HG03066 (cell line): ENCODE data around the gene ZNF865.

Experiments
- ATAC-seq: cut with Tn5 transposase; IDR thresholded peaks from one replicate; pipeline ENCODE4 v1.9.1; 2021; ENCODE audit warnings: low read depth; ENCODE audit not compliant: unreplicated experiment

ZNF865 gene

DNA sequence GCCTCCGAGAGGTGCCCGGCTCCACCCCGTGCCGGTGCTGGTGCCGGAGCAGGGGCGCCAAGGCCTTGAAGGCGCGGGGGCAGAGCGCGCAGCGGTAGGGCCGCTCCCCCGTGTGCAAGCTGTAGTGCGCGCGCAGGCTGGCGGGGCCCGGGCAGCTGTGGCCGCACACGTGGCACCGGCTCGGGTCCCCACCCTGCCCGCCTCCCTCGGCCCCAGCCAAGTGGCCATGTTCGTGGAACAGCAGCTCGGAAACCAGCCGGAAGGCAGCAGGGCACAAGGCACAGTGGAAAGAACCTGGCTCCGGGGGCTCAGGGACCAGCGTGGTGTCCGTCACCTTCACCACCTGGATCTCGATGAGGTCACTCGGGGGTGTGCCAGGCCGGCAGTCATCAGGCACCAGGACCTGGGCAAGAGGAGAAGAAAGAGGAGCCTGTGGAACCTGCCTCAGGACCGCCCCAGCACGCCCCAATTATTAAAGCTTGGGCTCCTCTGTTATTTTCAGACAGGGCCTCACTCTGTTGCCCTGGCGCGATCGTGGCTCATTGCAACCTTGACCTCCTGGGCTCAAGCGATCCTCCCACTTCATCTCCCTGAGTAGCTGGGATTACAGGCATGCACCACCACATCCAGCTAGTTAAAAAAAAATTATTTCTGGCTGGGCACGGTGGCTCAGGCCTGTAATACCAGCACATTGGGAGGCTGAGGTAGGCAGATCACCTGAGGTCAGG lies 17.0 kb downstream of the ZNF865 start:
- no peak for ATAC-seq

DNA sequence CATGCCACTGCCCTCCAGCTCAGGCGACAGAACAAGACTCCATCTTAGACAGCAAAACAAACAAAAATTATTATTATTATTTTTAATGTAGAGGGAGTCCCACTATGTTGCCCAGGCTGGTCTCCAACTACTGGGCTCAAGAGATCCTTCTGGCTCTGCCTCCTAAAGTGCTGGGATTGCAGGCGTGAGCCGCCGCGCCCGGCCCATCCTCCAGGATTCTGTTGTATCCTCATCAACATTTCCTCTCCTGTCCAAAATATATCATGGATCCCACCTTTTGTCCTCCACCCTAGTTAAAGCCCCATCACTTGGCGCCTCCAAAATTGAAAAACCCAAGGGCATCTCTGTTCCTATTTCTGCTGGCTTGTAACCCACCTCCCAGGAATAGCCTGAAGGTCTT lies 17.7 kb downstream of the ZNF865 start:
- ATAC-seq = no peak

DNA sequence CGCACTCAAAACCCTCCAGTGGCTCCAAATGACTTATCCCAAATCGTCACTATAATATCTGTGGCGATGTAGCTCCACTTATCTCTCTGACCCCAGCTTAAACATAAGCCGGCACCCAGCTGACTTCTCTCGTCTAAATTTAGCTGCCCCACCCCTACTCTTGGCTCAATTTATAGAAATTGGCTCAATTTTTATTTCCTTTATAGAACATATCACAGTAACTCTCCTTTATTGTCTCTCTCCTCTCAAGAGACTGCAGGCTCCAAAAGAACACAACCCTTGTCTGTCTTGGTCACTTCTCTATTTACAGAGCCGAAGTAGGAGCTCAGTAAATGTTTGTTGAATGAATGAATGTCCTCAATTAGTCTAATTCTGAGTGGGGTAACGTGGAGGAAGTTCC lies 18.1 kb downstream of the ZNF865 start:
- no peak for ATAC-seq

DNA sequence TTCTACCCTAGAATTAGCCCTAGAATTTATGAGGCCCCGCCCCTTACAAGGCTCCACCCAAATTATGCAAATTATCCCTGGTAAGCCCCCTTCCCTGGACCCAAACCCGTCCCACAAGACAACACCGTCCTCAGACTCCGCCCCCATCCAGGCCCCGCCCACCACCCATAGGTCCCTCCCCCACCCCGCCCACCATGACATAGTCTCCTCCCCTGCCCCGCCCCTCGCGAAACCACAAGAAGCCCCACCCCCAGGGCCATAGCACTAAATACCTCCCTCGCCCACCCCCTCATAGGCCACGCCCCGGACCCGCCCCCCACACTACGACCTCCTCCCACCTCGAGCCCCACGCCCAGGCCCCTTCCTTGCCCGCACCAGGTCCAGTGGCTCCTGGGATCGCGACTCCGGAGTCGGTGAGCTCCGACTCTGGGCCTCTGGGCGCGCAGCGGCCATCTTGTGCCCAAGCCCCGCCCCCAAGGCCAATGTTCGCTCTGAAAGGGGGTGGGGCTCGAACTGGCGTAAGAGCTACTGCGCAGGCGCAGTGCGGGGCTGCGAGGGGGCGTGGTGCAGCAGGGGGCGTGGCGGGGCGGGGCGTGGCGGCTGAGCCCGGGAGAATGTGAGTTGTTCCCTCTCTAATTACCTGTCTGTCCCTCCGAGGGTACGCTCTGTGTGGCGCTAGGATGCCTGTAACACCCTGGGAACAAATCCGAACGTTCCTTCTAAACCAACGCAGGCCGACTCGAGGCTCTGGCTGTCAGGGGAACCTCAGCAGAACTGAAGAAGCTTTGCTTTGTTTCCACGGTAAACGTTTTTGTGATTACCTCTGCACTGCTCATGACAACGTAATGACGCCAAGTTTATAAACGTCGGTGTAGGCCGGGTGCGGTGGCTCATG lies 18.9 kb downstream of the ZNF865 start, which contains the start of gene ZNF784:
Gene ZNF784 (minus strand): TSS at position 458 of the 895 bp plus-strand sequence. CDS start 5 bp downstream, at position 453.
- ATAC-seq = no peak

DNA sequence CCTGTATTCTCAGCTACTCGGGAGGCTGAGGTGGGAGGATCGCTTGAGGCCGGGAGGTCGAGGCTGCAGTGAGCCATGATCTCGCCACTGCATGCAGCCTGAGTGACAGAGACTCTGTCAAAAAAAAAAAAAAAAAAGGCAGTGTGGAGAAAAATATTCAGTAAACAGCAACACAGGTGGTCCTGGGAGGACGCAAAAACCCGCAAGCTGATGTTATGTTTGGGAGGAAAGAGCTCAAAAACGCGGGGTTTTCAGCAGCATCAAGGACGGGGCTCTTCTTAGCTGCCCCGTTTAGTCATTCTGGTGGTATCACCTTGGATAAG lies 19.5 kb downstream of the ZNF865 start:
- ATAC-seq = no peak

DNA sequence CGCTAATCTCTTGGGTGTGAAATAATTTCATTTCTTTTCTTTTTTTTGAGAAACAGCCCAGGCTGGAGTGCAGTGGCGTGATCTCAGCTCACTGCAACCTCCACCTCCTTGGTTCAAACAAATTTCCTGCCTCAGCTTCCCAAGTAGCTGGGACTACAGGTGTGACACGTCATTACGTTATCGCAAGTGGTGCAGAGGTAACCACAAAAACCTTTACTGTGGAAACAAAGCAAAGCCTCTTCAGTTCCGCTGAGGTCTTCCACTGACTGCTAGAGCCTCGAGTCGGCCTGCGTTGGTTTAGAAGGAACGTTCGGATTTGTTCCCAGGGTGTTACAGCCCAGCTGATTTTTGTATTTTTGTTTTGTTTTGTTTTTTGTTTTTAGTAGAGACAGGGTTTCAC lies 20.9 kb downstream of the ZNF865 start:
- ATAC-seq = no peak

DNA sequence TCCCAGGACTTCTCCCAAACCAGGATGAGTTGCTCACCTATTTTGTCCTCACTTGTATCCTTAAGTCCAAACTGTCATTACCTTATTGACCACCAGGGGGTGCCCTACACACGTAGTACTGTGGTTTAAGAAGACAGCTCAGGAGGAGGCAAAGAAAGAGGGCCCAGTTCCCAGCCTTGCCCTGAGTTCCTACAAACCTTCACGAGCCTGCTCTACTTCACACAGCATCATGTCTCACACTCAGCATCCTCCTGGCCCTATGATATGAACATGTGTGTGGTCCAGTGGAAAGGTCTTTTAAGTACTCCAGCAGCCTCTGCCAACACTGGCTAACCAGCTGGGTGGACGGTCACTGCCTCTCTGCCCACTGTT lies 27.0 kb downstream of the ZNF865 start:
- no peak for ATAC-seq

DNA sequence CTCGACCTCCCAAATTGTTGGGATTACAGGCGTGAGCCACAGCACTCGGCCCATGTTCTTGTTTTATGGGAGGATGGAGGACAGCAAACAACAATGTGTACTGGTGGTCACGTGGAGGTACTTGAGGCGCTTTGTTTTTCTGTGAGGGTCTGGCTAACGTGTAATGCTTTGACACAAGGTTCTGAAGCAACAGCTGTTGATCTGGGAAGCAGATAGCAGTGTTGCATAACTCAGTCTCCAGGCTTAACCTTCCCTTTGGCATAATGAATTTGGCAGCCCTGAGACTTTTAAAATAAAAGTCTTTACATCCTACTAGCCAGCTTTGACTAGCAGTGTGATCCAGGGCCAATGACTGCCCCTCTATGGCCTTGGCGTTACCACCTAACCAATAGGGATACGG lies 28.4 kb downstream of the ZNF865 start:
- no peak for ATAC-seq

DNA sequence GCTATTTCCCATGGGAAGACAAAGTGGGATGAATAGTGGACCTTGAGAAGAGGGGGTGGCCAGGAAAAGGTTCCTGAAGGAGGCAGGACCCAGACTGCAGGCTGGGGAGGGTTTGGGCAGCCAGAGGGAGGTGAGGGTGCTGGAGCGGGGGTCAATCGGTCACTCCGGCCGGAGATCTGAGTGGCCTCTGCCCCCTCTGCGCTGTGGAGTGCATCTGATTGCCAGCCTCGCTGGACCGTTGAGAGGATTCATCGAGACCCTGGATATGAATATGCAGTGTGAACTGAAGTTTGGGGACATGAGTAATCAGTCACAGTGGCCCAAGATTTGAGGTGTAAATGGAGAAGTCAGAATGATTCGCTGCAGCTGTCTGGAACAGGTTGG lies 29.9 kb downstream of the ZNF865 start:
- ATAC-seq = no peak

DNA sequence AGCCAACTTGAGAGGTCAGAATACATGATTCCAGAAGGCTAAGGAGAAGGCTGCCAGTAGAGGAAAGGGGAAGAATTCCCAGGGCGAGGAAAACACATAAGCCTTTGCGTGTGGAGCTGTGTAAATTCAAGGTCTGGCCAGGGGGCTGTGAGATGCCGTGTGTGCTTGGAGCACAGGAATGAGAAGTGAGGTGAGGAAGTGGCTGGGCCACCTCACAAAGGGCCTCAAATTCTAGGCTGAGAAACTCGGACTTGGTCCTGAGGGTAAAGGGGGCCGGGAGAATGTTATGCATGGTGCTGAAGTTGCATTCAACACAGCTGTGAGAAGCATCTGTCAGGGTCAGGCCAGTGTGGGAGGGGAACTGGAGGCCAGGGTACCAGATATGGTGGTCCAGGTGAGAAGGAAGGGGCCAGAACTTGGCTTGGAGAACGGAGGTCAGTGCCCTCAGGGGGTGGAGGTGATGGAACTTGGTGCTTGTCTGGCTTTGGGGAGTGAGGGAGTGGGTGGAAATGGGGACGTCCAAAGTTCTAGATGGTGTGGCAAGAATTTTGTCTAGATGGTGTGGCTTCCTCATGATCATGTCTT lies 30.5 kb downstream of the ZNF865 start:
- no peak for ATAC-seq

DNA sequence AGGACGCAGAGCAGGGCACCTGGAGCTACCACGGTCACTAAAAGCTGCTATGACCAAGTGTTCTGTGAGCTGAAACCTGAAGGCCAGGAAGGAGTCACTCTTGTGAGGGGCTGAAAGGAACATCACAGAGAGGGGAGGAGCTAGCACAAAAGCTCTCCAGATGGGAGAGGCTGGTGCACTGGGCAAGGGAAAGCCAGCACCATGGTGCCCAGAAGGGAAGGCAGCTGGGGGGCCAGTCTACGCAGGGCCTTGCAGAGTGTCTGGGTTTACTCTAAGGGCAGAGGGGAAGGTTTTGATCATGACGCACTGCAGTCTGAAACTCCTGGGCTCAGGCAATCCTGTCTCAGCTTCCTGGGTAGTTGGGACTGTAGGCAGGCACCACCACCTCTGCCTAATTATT lies 31.3 kb downstream of the ZNF865 start:
- no peak for ATAC-seq

DNA sequence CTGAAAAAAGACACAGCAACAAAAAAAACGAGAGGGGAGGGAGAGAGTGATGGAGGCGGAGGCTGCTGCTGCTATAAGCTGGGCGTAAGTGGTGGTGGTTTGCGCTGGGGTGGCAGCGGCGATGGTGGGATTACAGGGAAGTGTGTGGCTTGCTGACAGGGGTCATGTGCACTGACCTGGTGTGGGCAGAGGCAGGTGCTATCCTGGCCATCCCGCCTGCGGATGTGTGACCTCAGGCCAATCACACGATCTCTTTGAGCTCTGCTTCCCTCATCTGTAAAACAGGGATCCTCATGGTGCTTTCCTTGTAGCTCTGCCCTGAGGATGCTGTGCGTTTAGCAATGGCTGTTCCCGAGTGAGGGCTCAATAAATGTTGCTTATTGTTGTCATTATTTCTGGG lies 32.1 kb downstream of the ZNF865 start:
- ATAC-seq = no peak

DNA sequence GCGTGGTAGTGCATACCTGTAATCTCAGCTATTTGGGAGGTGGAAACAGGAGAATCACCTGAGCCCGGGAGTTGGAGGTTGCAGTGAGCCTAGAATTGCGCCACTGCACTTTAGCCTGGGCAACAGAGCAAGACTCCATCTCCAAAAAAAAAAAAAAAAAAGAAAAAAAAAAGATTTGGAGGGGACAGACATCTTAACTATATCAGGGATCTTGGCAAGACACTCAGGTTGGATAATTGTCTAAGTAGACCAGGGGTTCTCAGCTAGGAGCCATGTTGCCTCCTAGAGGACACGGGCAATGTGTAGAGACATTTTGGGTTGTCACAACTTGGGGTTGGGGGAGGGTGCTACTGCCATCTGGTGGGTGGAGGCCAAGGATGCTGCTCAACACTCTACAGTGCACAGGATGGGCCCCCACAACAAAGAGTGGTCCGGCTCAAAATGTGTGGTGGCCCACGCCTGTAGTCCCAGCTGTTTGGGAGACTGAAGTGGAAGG lies 33.5 kb downstream of the ZNF865 start:
- ATAC-seq = no peak

DNA sequence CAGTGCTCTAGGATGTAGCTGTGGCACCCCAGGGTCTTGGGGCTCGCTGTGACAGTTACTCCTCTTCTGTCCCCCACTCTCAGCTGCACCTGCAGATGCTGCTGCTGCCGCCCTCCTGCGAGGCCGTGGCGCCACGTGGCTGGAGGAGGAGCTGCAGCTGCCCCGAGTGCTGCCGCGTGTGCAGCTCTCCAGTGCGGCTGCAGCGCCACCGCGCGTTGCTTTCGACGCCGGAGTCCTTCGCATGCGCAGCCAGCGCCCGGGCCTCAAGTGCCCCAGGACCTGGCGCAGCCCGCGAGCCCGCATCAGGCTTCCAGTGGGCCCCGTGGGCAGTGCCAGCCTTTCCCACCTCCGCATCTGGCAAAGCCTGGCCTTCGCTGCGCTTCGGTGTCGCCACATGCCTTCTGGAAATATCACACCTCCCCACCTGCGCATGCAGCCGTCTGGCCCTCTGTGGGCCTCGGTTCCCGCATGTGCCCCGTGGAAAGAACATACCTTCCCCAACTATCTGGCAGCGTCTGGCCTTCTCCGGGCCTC lies 34.7 kb downstream of the ZNF865 start:
- ATAC-seq = no peak

DNA sequence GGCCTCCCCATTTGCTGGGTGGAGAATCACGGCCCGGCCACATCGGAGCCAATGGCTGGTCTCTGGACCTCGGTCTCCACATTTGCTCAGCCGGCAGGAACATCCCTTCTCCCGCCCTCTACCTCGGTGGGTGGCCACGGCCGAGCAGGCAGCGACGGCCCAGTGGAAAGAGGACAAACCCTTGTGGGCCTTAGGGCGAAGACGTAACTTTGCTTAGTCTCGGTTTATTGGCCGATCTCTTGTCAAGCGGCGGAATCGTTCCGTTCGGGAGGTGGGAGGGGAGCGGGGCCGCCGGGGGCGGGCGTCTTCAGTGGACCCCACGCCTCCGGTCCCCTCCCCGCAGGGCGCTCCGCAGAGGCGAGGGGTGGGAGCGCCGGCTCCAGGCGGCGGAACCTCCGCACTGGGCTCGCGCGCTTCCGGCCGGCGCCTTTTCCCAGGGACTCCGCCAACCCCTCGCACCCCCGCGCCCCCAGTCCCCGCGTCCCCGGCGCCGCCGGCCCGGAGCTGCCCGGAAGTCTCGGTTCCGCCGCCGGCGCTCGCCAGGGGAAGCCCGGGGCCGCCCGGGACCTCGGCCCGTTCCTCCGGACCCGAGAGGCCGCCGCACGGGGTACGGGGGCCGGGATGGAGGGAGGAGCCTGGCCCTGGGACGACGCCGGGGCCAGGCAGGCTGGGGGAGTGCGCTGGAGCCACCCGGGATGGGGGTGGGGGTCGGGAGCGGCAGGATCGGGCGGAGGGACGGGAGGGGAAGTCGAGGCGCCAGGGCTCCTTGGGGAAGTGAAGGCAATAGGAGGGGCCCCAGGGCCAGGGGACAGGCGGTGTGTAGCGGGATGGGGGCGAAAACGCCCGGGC lies 35.4 kb downstream of the ZNF865 start, which contains the start of gene ZNF580:
Gene ZNF580 (plus strand): TSS at position 426 of the 849 bp plus-strand sequence. CDS start 1,507 bp downstream, outside the sequence.
- no peak for ATAC-seq

DNA sequence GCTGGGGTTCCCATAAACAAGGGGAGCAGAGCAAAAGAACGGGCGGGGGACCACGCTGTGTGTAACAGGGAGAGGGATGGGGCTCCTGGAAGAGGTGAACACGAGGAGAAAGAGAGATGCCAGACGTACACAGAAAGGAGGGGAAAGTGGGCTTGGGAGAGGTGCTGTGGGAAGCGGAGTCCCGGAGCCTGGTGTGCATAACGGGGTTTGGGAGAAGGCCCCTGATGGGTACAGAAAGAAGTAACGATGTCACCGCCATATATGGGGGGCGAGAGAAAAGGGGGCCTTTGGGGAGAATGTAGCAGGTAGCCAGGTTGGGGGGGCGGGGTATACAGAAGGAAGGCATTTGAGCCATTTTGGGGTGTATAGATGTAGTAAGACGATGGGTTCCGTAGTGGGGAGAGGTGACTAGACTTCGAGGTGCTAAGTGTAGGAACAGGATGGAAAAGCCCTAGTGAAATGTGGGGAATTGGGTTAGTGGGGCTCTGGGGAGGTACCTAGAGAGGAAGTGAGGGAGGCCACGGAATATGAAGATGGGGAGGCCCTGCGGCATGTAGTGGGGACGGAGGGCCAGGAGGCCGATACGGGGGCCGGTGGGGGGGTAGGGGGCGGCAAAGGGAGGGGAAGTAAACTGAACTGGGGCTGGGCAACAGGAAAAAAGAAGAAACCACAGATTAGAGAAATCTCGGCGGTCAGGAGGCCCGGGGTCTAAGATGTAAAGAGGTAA lies 36.1 kb downstream of the ZNF865 start:
- no peak for ATAC-seq

DNA sequence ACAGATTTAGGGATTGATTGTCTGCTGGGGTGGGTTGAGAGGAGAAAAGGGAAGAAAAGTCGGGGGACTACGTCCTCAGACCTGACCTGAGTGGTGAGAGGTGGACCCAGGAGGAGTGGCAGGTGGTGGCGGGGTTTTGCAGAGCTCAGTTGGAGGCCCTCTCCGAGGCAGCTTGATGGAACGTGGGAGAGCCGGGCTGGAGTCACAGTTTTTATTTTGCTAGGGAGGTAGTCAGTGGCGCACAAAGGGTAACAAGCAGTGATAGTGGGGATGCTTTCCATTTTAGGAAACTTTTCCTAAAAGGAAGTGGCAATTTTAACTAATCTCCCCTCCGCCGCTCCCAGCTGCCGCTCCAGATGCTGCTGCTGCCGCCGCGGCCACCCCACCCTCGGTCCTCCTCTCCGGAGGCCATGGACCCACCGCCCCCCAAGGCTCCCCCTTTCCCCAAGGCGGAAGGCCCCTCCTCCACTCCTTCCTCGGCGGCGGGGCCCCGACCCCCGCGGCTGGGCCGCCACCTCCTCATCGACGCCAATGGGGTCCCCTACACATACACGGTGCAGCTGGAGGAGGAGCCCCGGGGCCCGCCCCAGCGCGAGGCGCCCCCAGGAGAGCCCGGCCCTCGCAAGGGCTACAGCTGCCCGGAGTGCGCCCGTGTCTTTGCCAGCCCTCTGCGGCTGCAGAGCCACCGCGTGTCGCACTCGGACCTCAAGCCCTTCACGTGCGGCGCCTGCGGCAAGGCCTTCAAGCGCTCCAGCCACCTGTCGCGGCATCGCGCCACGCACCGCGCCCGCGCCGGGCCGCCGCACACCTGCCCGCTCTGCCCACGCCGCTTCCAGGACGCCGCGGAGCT lies 36.9 kb downstream of the ZNF865 start:
- no peak for ATAC-seq

DNA sequence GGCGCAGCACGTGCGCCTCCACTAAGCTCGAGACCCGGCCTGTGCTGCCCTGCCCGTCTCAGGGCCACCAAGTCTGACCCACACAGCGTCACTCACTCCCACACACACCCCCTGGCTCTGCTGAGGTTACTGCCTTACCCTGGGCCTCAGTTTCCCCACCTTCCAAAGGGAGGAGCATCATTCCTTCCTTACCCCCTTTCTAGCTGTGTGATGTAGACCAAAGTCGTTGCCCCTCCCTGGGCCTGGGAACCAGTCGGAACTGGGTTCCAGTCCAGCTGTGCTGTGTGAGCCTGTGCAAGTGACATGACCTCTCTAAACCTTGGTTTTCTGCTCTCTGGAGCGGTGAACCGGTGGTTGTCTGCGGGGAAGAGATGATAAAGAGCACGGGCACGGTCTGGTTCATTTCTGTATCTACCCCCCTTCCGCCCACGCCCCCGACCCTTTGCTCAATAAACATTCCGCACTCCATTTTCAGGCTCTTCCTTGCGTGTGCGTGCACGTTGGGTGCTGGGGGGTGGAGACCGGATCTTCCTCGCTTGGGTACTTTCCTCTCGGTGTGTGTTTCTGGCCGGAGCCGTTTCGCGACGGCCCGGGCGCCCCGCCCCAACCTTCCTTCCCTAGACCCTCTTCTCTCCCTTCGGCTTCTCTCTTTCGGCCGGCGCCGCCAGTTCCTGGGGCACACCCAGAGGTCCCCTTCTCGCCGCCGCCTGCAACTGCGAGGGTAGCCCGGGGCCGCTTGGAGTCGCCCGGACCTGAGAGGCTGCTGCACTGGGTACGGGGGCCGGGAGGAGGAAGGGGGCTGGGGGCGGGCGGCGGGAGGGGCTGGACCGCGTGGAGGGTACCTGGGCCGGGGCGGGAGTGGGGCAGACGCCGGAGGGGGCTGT lies 37.8 kb downstream of the ZNF865 start, which contains the start of gene ZNF581:
Gene ZNF581 (plus strand): TSS at position 647 of the 884 bp plus-strand sequence. CDS start 923 bp downstream, outside the sequence.
- peak; percentile 32 for ATAC-seq
